GM19023 (cell line): ENCODE data around the gene AKR1C3.
"Not testable (repeated sequence)": the region's sequence is repeated elsewhere in the genome, so short reads cannot be mapped to it uniquely, and the experiment has no call there.

Experiments
- ATAC-seq: cut with Tn5 transposase; IDR thresholded peaks from one replicate; pipeline ENCODE4 v1.9.1; 2021; ENCODE audit warnings: mild to moderate bottlenecking, moderate library complexity; ENCODE audit not compliant: unreplicated experiment

Gene AKR1C3

DNA sequence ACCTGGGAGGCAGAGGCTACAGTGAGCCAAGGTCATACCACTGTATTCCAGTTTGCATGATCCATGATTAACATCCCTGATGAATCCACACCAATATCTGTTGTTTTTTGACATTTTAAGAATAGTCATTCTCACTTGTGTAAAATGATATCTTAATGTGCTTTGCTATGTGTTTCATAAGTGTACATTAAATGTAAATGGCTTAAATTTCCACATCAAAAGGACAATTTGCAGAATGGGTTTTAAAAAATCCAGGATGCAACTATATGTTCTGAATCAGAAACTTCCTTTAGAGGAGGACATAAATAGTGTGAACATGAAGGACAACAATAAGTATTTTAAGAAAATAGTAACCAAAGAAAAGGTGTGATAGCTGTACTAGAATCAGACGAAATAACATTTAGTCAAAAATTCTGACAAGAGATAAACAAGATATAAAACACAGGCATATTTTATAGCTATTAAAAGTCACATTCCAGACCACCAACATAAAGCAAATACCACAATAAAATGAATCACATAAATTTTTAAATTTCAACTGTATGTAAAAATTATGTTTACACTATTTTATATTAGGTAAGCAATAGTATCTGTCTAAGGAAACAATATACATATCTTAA lies 42.4 kb downstream of the AKR1C3 start:
- ATAC-seq = no peak

DNA sequence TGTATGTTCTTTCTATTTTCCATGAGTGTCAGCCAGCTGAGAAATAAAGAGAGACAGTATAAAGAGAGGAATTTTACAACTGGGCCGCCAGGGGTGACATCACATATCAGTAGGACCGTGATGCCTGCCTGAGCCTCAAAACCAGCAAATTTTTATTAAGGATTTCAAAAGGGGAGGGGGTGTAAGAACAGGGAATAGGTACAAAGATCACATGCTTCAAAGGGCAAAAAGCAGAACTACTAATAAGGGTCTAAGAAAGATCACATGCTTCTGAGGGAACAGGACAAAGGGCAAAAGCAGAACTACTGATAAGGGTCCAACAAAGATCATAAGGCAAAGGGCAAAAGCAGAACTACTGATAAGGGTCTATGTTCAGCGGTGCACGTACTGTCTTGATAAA lies 43.5 kb downstream of the AKR1C3 start:
- ATAC-seq = not testable (repeated sequence)

DNA sequence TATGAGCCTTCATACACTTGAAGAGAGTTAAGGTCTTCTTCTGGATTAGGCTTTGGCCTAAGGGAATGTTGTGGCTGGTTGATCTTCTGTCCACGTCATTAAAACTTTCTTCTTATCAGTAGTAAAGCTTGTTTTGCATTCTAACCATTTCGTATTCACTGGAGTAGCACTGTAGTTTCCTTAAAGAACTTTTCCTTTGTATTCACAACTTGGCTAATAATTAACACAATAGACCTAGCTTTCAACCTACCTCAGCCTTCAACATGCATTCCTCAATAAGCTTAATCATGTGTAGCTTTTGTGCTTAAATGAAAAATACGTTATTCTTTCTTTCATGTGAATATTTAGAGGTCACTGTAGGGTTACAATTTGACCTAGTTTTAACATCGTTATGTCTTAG lies 48.0 kb downstream of the AKR1C3 start:
- ATAC-seq = no peak

GRCh38 chr10:5143137-5143536 lies 48.9 kb downstream of the AKR1C3 start:
- no peak for ATAC-seq

GRCh38 chr10:5146920-5147254 lies 52.7 kb downstream of the AKR1C3 start:
- ATAC-seq = no peak

GRCh38 chr10:5147255-5147980 lies 53.2 kb downstream of the AKR1C3 start:
- ATAC-seq = no peak

DNA sequence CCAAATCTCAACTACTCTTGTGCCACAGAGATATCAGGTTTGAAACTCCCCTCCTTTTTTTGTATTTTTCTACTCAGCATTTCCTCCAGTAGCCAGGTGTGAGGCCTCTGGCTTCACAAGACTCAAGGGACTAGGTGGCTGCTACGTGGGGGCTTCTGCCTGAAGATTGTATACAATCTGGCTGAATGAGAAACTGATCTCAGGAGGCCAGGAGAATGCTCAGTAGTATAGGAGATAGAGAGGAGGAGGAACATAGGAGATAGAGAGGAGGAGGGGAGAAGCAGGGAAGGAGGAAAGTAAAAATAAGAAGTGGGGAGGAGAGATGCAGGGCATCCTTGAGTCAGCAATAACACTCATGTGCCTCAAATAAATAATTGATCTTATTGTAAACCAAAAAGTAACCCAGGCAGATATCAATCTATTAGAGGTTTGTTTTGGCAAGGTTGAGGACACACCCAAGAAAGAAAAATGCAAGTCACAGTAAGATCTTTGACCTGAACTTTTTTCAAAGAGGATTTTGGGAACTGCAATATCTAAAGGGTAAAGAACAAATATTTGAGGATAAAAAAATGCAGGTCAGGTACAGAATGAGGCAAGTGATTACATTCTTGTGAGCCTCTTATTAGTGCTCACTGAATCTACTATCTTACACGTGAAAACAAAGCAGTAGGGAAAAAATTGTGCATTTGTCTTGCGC lies 53.9 kb downstream of the AKR1C3 start:
- ATAC-seq = no peak

GRCh38 chr10:5148678-5149032 lies 54.4 kb downstream of the AKR1C3 start:
- ATAC-seq = no peak

DNA sequence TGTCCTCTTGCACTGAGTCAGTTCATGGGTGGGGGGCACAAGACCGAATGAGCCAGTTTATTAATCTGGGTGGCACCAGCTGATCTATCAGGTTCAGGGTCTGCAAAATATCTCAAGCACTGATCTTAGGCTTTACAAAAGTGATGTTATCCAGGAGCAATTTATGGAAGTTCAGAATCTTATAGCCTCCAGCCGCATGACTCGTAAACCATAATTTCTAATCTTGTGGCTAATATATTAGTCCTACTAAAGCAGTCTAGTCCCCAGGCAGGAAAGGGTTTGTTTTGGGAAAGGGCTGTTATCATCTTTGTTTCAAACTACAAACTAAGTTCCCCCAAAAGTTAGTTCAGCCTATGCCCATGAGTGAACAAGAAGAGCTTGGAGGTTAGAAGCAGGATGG lies 56.9 kb downstream of the AKR1C3 start:
- ATAC-seq = no peak

GRCh38 chr10:5155951-5156350 lies 61.7 kb downstream of the AKR1C3 start:
- no peak for ATAC-seq
